ENCODE measurements around the gene SCRG1. TPM values are rescaled to one million over a fixed set of nuclear protein-coding genes. Genes with fewer than 3 reads are reported as not detected.

The SCRG1 gene
- total RNA-seq, result not detected
- not detected for total RNA-seq (2013)

GRCh38 chr4:173398779-173399415 is at the start of gene SCRG1:
TSS of gene SCRG1 (minus strand) at chr4:173399116. CDS start at chr4:173391414, 7,702 bp downstream.
- Histone ChIP-seq H3K27me3 (ENCODE audit: control insufficient read depth, insufficient read depth, low read length) (no peaks in the 10 kb centered on the region), H3K4me1 (ENCODE audit: control insufficient read depth, insufficient read depth, low read length) (no peaks in the 10 kb centered on the region), H3K27ac (ENCODE audit: low read length) (no peak within 1 kb of the TSS), H3K4me3 (ENCODE audit: low read length) (no peak within 1 kb of the TSS), H3K9me3 (ENCODE audit: control insufficient read depth, insufficient read depth, low read length) (no peaks in the 10 kb centered on the region), H3K36me3 (ENCODE audit: control insufficient read depth, insufficient read depth, low read length) (no peaks in the 10 kb centered on the region)
- no peak within 1 kb of the TSS for H3K4me3 Mint-ChIP-seq
- H3K36me3 Mint-ChIP-seq, result no peaks in the 10 kb centered on the region
- ATAC-seq (no peak), DNase-seq (no peak)
- no peak within 1 kb of the TSS for H3K27ac Mint-ChIP-seq
- H3K27me3 Mint-ChIP-seq (ENCODE audit: low read depth in 2 of 2), result no peaks in the 10 kb centered on the region
- no peaks in the 10 kb centered on the region for H3K9me3 Mint-ChIP-seq
- intact Hi-C loops (cut with micrococcal nuclease), result no loop called here
- TF ChIP-seq CTCF (IDR thresholded peaks at IDR 0.05), result no peak
- H3K4me1 Mint-ChIP-seq, result no peaks in the 10 kb centered on the region
- WGBS (ENCODE audit: insufficient coverage), result 100% methylated on average over 4 of the region's 4 CpGs

- Mint-ChIP-seq H3K27me3 (ENCODE audit: low read depth in 2 of 2) (no peaks in the 10 kb centered on the region), H3K9me3 (no peaks in the 10 kb centered on the region), H3K27ac (no peak overlapping the region), H3K36me3 (no peaks in the 10 kb centered on the region), H3K4me3 (no peak overlapping the region), H3K4me1 (peaks cover 0 to 3% of the 10 kb centered on the region in 2 donors)
- Histone ChIP-seq H3K4me1 (ENCODE audit: control insufficient read depth, insufficient read depth, low read length) (no peaks in the 10 kb centered on the region), H3K27ac (ENCODE audit: low read length) (no peak overlapping the region), H3K9me3 (ENCODE audit: control insufficient read depth, insufficient read depth, low read length) (no peaks in the 10 kb centered on the region), H3K36me3 (ENCODE audit: control insufficient read depth, insufficient read depth, low read length) (no peaks in the 10 kb centered on the region), H3K4me3 (ENCODE audit: low read length) (no peak overlapping the region), H3K27me3 (ENCODE audit: control insufficient read depth, insufficient read depth, low read length) (no peaks in the 10 kb centered on the region)
- no peak for TF ChIP-seq CTCF (IDR thresholded peaks at IDR 0.05)
- intact Hi-C loops (cut with micrococcal nuclease), result no loop called here
- no peak for DNase-seq
- WGBS (ENCODE audit: insufficient coverage), result 94% methylated on average over 2 of the region's 2 CpGs
- ATAC-seq, result no peak
Measured at GRCh38 chr4:173448103-173448502, 49.2 kb upstream of the SCRG1 start.

- no peaks in the 10 kb centered on the region for H3K9me3 Mint-ChIP-seq
- H3K27ac Mint-ChIP-seq, result no peak overlapping the region
- H3K36me3 Mint-ChIP-seq, result no peaks in the 10 kb centered on the region
- H3K4me1 Mint-ChIP-seq, result peaks cover 0 to 3% of the 10 kb centered on the region in 2 donors
- WGBS (ENCODE audit: insufficient coverage), result 82% methylated on average over 1 of the region's 1 CpG
- ATAC-seq (no peak), DNase-seq (no peak)
- Histone ChIP-seq H3K9me3 (ENCODE audit: control insufficient read depth, insufficient read depth, low read length) (no peaks in the 10 kb centered on the region), H3K4me1 (ENCODE audit: control insufficient read depth, insufficient read depth, low read length) (no peaks in the 10 kb centered on the region), H3K27me3 (ENCODE audit: control insufficient read depth, insufficient read depth, low read length) (no peaks in the 10 kb centered on the region), H3K36me3 (ENCODE audit: control insufficient read depth, insufficient read depth, low read length) (no peaks in the 10 kb centered on the region), H3K4me3 (ENCODE audit: low read length) (no peak overlapping the region), H3K27ac (ENCODE audit: low read length) (no peak overlapping the region)
- H3K4me3 Mint-ChIP-seq, result no peak overlapping the region
- intact Hi-C loops (cut with micrococcal nuclease), result no loop called here
- no peak for TF ChIP-seq CTCF (IDR thresholded peaks at IDR 0.05)
- no peaks in the 10 kb centered on the region for H3K27me3 Mint-ChIP-seq (ENCODE audit: low read depth in 2 of 2)
Measured at GRCh38 chr4:173446416-173446815, 47.5 kb upstream of the SCRG1 start.

GRCh38 chr4:173443121-173443520 is 44.2 kb upstream of the SCRG1 start:
- ATAC-seq (no peak), DNase-seq (no peak)
- no peaks in the 10 kb centered on the region for H3K36me3 ChIP-seq (ENCODE audit: control insufficient read depth, insufficient read depth, low read length)
- H3K4me1 ChIP-seq (ENCODE audit: control insufficient read depth, insufficient read depth, low read length), result no peaks in the 10 kb centered on the region
- H3K9me3 ChIP-seq (ENCODE audit: control insufficient read depth, insufficient read depth, low read length), result no peaks in the 10 kb centered on the region
- Mint-ChIP-seq H3K27ac (no peak overlapping the region), H3K4me3 (no peak overlapping the region), H3K9me3 (no peaks in the 10 kb centered on the region), H3K36me3 (no peaks in the 10 kb centered on the region), H3K27me3 (ENCODE audit: low read depth in 2 of 2) (no peaks in the 10 kb centered on the region), H3K4me1 (no peaks in the 10 kb centered on the region)
- H3K27ac ChIP-seq (ENCODE audit: low read length), result no peak overlapping the region
- H3K27me3 ChIP-seq (ENCODE audit: control insufficient read depth, insufficient read depth, low read length), result no peaks in the 10 kb centered on the region
- no peak for TF ChIP-seq CTCF (IDR thresholded peaks at IDR 0.05)
- intact Hi-C loops (cut with micrococcal nuclease), result no loop called here
- H3K4me3 ChIP-seq (ENCODE audit: low read length), result no peak overlapping the region
